ENCODE data around the gene ADAMTS18.
"Not testable (repeated sequence)": the region's sequence is repeated elsewhere in the genome, so short reads cannot be mapped to it uniquely, and the experiment has no call there.

ADAMTS18 gene

DNA sequence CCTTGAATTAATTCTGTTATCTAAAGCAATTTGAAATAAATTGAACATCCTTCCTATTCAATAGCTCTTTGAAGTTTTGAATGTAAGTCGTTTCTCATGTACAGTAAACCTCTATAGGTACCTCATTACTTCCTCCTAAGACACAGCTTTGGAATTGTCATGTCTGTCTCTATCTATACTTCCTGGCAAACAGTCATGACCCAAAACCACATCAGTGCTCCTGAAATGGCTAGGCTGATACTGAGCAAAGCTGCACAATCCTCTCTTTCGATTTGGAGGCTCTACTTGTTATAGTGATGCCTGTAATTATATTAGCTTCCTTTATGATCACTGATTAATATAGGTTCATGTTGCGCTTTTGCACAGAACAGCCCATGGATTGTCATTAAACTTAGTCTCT, 110.1 kb downstream of the ADAMTS18 start:
- no peak for DNase-seq

DNA sequence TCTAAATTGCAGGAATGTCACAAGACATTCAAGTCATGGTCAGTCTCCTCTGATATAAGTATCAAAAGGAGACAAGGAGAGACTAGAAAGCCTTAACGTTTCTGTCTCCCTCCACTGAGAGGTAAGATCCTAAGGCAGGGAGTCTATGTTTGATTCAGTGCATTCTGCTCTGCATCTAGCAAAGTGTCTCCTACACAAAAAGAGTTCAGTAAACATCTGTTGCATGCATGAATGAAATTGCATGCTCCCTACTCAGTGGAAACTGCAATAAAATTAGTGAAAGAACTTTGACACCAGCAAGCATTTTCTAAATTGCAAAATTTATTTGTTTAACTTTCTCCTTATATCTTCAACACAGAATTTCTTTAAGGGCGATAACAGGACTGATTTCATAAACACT, 111.1 kb downstream of the ADAMTS18 start:
- no peak for DNase-seq

DNA sequence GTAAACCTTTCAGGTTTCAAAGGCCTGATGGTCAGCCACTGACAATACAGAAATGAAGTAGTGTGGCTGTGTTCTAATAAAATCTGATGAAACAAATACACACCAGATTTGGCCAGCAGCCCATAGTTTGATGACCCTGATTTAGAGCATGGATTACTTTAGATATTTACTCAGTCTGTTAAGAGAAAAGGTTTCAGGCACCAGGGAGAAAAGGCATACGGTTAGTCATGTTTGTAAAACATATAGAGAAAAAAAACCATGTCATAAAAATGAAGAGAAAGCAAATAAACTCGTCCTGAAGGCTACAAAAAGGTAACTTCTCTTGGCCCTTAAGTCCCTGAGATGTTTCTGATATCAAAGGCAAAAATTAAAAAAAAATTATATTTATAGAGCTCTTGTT, 112.1 kb downstream of the ADAMTS18 start:
- no peak for DNase-seq

DNA sequence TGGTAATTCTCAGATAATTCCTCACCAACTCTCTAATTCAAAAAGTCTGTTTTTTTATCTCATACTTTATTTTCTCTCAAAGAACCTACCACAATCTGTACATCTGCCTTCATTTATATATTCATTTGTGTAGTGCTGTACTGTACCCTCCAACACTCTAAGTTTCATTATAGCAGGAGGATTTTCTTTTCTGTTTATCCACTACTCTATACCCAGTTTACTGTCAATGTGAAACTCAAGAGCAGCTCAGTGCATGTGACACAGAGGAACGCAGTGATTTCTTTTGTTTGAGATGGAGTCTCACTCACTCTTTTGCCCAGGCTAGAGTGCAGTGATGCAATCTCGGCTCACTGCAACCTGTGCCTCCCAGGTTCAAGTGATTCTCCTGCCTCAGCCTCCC, 117.8 kb downstream of the ADAMTS18 start:
- DNase-seq: no peak

DNA sequence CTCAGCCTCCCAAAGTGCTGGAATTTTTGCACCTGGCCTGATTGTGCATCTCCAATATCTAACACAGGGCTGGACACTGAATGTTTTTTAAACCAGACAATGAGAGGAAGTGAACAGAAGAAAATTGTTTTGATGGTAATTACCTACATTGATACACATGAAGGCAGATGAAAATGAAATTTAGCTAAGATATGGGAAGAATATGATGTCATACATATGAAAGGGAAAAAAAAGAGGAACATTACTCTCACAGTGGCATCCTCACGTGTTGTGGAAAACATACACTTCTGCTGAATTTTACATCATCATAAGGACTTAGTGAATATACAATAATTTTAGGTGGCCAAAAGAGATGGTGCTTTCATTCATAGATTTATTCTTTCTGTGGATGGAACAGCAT, 124.0 kb downstream of the ADAMTS18 start:
- no peak for DNase-seq

DNA sequence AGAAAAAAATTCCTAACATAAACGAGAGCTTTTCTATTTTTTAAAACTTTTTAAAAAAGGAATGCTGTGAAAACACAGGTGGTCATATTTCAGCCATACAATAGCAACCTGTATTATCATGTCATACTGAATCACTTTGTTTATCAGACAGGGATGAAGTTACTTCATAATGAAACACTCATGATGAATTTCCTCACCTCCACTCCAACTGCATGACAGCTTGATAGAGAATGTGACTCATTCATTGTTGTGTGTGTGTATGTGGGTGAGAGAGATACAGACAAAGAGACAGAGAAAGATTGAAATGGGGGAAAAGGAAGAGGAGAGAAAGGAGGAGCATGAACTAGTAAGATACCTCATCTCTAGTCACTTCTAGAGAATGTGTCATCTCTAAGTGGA, 126.7 kb downstream of the ADAMTS18 start:
- no peak for DNase-seq

DNA sequence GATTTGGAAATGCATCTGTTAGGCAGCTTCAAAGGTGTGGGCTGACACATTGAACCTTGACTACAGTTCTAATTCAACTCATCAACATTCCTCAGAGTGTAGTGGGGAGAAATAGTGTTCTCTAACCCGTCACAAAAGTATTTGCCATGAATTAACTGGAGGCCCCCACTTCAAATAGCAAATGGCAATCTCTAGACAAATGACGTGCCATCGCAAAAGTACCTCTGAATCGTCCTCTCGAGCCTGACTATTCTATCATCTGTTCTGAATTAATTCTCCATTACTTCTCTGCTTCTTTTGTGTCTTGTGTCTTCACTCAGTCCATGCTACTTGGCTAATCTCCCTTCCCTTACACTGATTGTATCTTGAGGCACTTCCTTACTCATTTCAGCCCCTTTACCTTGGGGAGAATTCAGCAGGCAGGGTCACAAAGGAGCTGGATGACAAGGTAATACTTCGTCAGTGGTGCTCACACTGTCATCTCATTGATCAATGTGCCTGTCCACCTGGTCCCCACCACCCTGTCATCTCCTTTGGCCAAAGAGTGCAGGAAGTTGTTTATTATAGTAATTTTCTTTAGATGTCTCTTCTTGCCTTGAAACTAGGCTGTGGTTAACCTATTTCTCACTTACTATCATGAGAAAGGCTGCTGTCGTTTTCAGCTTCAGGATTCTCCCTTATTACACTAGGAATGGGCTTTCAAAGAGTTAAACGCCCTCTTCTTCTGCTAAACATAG, 127.2 kb downstream of the ADAMTS18 start:
- no peak for DNase-seq

DNA sequence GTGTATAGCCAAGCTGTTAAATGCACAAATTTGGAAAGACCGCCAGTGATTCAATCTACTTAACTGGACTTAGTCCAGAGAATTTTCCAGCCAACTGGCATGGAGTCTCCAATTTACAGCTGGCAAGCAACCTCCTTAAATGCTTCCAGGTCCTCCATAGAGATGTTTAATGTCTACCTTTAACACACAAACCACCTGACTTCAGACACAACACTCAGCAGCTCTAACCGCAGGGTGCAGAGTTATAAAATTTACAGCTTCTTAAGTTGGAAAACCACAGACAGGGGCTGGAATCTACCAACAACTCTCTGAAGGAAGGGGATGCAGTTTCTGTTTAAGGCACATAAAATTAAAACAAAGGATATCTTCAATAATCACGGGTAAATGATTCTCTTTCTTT, 128.8 kb downstream of the ADAMTS18 start:
- DNase-seq: no peak

DNA sequence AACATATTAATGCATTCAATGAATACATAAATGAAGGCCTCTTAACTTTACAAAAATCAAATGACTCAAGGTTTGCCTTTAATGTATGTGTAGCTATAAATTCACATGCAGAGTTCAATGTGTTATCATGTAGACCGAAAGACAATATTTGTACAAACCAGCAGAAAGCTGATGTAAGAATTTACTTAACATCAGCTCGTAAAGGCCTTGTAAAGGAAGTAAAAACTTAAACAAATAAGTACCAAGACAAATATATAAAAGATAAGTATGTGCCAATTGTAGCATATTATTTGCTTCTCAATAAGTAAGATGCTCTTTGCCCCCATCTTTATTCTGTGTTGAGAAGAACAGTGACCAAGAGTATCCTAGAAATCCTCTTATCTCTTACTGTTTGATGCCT, 130.0 kb downstream of the ADAMTS18 start:
- DNase-seq: no peak

DNA sequence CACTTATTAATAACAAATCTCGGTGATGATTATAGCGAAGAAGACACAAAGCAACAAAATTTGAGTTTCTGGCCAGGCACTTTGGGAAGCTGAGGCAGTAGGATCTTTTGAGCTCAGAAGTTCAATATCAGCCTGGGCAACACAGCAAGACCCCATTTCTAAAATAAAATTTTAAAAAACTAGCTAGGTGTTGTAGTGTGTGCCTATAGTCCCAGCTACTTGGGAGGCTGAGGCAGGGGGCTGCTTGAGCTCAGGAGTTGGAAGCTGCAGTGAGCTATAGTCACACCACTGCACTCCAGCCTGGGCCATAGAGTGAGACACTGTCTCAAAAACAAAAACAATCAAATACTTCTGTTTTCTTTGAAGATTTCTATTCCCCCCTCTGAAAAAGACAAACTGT, 130.7 kb downstream of the ADAMTS18 start:
- DNase-seq: no peak

DNA sequence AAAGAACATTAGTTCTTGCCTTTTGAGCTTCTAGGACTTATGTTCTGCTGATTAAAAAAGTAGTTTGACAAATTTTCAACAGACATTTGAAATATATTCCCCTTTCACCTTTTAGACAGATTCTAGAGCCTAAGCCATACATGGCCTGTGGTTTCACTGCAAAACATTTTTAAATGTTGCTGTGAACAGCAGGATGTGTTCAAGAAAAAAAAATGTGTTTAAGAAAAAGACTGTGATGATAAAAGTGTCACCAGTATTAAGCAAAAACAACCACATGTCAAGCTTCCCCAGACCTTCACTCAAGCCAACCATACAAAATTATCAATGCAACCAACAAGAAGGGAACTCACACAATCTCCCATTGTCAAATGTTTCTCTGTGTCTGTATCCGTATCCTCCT, 132.2 kb downstream of the ADAMTS18 start:
- DNase-seq: no peak

DNA sequence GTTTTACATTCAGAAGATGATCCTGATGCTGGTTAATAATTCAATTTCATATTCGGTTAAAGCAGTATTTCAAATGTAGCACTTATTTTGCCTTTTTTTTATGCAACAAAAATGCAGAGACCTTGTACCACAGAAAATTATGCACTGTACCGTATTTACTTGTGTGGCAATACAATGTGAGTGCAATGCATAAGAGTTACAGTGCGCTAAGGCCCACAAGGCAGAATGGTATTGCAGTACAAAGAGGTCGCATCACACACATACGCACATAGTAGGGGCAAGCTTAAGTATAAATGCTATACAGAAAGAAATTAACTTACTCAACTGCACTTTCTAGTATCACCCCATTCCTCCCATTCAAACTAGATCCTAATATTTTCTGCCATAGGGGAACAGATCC, 132.6 kb downstream of the ADAMTS18 start:
- no peak for DNase-seq

DNA sequence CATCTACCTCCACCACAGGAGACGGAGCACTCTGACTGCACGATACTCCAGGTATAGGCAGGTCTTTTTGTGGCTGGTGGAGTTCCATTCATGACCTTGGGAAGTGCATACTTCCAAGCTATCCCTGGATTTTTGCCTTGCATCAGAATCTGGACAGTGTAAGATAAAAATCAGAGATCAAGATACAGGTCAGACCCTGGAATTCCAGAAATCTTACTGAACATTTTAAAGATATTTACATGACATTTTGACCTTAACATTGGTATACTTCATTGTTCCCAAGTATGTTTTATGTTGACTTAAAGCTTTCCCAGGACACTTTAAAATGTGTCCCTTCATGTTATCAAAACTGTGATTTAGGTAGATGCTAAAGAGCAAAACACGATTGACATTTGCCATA, 134.6 kb downstream of the ADAMTS18 start:
- no peak for DNase-seq

DNA sequence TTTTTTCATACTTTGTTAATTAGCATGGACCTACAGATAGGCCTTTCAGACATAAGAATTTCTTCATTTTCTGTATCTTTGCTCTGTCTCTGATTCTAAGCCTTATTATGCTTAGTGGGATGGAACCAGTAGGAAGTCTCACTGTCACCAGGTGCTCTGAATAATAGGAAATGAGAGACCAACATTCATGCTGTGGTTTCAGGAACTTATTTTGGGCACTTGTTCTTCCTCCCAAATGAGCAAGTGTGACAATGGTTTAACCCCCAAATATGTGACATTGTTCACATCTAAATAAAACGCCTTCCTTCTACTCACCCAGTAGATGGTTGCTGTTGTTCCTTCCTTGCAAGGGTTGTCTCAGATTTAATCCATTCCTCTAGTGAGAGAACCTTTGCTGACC, 135.4 kb downstream of the ADAMTS18 start:
- DNase-seq: no peak

DNA sequence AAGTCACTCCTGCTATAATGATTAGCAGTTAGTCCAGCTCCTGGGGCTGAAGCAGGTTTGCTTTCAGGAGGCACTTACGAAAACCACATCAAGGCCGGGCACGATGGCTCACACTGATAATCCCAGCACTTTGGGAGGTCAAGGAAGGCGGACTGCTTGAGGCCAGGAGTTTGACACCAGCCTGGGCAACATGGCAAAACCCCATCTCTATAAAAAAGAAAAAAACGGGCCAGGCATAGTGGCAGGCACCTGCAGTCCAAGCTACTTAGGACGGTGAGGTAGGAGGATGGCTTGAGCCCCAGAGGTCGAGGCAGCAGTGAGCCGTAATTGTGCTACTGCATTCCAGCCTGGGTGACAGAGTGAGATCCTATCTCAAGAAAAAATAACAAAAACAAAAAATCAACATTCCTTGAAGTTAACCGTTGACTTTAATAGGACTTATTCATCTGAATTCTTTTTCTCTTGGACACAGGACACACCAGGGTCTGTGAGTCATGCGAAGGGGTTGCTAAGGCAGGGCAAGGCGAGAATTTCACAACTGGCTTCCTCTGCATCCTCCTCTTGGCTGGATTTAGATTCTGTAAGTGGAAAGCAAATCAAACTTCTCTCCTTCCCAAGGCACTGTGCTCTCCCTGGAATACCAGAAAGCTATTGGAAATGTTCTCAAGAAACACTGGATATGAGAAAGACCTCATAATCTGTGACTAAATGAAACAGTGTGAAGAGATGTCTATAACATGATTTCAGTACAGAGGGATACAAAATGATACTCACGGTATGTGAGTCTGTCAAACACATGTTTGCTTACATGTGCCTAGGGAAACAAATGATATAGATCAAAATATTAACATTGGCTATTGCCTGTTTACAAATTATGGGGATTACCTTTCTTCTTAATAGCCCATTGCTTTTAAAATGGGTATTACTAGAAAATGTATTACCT, 136.1 kb downstream of the ADAMTS18 start:
- DNase-seq: no peak

DNA sequence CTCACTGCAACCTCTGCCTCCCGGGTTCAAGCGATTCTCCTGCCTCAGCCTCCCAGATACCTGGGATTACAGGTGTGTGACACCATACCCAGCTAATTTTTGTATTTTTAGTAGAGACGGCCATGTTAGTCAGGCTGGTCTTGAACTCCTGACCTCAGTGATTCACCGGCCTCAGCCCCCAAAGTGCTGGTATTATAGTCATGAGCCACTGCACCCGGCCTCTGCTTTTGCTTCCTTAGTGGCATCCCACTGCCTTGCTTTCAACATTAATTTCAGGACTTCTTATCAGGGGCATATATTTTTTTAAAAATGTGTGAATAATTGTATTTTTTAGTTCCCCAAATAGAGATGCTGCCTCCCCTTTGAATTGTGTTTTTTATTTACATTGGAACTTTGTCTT, 136.8 kb downstream of the ADAMTS18 start:
- no peak for DNase-seq

DNA sequence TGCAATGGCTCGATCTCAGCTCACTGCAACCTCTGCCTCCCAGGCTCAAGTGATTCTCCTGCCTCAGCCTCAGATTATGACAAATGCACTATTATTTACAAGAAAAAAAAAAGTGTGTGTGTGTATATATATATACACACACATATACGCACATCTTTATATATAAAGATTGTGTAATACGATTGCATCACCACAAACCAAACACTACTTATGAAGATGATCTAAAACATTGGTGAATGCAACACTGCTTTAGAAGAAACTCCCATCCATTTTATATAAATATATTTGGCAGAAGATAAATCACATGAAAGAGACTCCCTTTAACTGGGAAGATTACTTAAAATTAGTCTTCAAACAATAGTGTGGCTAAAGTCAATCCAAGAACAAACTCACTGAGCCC, 138.9 kb downstream of the ADAMTS18 start:
- DNase-seq: no peak

DNA sequence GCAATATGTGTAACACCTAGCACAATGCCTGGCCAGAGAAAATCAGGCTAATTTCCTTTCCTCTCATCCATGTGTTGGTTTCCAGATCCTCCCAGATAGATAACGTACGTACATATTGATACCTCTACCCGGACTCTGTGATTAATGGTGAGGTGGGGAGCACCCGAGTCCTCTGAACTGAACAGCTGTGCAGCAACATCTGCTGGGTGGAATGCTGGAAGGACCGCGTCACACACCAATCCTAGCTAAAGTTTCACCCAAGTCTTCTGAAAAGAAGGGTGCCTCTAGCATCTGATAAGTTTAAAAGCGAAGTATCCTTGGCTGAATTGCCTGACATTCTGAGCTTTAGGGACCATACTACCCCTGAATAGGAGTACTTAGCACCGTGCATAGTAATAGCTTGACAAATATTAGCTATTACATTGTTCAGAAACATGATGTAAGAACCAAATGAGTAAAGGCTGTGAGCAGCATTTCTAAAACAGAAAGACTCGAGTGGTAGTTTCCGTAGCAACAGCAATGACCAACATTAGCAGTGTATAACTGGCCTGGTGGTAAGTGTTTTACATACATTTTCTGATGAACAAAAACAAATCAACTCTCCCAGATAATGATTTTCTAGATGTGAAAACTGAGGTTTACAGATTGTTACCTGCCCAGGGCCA, 144.3 kb downstream of the ADAMTS18 start:
- no peak for DNase-seq

DNA sequence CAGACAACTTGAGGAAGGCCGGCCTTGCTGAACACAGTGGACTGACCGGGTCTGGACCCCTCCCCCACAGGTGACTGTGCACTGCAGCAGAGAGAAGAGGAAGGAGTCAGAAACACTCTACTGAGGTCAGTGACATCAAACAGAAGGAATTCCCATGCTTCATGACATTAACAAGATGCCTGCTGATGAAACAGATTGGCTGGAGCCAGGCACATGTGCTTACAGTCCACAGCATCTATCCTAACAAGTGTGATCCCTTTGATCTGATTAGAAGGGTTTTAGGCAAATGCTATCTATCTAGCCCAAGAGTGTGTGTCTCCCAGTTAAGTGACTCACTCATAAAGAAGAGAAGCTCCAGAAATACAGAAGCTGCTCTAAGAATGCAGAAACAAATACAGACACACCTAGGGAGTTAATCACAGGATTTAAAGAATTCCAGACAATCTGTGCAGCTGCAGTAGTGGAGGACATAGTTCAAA, 145.5 kb downstream of the ADAMTS18 start:
- DNase-seq: no peak

DNA sequence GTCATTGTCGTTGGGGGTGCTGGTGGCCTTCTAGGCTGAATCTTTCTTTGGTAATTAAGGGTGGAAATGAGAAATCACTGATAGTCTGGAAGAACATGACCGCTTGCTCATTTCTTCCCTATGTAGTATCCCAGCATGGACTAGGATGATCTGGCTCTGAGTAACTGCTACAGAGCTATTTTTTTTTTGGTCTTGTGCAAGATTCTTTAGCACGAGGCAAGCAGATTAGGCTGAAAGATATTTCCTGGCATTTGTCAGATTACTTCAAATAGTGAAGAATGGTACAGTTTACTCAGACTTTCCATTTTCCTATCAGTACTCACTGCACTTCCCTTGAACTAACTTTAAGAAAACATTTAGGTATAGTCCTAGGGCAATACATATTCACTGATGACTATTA, 146.6 kb downstream of the ADAMTS18 start:
- DNase-seq: no peak

DNA sequence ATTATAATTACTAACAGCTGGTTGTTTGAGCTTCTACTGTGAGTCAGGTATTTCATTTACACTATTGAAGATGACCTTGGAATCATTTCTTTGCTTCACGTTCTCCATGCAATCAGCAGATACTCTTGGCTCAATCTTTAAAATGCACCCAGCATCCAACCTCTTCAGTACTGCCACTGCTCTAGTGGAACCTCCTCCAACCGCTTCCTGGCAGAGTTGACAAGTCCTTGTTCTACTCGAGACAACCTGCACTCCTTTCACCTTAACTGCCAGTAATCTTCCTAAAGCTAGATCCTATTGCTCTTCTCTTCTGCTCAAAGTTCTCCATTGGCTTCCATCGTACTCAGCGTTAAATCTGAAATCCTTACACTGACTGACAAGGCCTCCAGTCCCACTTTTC, 149.2 kb downstream of the ADAMTS18 start:
- DNase-seq: no peak

DNA sequence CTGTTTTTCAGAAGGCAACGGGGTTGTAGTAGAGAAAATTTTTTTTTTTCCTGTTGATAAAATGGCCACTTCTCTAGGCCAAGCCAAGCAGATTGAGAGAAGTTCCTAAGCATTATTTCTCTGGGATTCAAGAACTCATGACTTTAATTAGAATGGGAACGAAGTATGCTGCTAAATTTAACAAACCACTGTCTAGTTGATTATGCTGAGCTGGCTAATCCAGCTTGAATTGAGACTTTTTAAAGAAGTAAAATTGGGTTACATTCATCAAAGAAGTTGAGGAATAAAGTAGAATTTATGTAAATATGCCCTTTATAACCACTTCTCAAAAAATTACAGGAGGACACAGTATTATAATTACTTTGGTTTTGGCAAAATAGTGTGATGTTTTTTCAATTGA, 152.5 kb downstream of the ADAMTS18 start:
- DNase-seq: no peak

DNA sequence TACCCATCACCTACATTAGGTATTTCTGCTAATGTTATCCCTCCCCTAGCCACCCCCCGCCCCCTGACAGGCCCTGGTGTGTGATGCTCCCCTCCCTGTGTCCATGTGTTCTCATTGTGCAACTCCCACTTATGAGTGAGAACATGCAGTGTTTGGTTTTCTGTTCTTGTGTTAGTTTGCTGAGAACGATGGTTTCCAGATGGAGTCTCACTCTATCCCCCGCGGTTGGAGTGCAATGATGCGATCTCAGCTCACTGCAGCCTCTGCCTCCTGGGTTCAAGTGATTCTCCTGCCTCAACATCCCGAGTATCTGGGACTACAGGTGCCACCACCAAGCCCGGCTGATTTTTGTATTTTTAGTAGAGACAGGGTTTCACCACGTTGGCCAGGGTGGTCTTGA, 155.5 kb downstream of the ADAMTS18 start:
- DNase-seq: not testable (repeated sequence)

DNA sequence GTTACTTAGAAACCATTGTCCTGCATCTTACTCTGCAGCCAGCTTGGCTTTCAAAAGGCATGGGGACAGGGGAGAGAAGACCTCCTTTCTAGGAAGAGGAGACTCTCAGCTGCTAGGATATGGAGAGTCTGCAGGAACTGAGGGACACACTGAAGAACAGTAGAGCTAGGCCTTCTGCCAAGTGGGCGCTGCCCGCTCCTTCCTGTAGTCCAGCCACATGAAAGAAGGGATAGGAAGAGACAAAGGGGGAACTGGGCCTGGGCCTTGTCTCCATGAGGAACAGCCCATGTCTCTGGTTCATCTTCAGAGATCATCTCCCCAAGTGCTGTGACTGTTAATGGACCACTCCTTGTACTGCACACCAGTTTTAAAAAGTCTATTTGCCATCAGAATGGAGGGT, 157.3 kb downstream of the ADAMTS18 start:
- no peak for DNase-seq
